PFSK-1 (cell line): Measurements from ENCODE around the gene TUBE1.

Experiments
- FOXP2 ChIP-seq: optimal IDR thresholded peaks from 2 replicates; pipeline ENCODE3; 2011; ENCODE audit warnings: borderline replicate concordance, control low read depth, inconsistent platforms; ENCODE audit not compliant: insufficient read depth; ENCODE audit errors: extremely low read length, extremely low read depth
- REST ChIP-seq, 2 experiments: IDR thresholded peaks; 2 replicates each; pipeline versions ENCODE4 v1.6.1 to v1.8.0; 2011 to 2012; ENCODE audit warnings: low read depth in 2 of 2, low read length in 2 of 2, control low read depth in 1 of 2, inconsistent platforms in 1 of 2, mild to moderate bottlenecking in 1 of 2, moderate library complexity in 1 of 2; ENCODE audit not compliant: insufficient read depth in 1 of 2
- SIN3A ChIP-seq: IDR thresholded peaks from 2 replicates; pipeline ENCODE4 v1.6.1; 2012; ENCODE audit warnings: mild to moderate bottlenecking, low read length, moderate library complexity, borderline replicate concordance; ENCODE audit not compliant: insufficient read depth

- TF ChIP-seq SIN3A = no peak
- no peak for TF ChIP-seq FOXP2
- TF ChIP-seq REST (IDR thresholded peaks at IDR 0.05; ENCODE audit: insufficient read depth in 1 of 2, low read depth in 2 of 2, low read length in 2 of 2) = no peak
These were observed 24.3 kb downstream of the TUBE1 start for GRCh38 chr6:112062966-112063365.
